Uterus (tissue), 2 donors: ENCODE measurements around the gene DNAH17.

Source experiments
- CTCF ChIP-seq, 4 experiments: fragments of 200-600 bp in 2 of 4; fragments of 450-650 bp in 2 of 4; sonication (generic) in 2 of 4; IDR thresholded peaks; one replicate each; pipeline ENCODE4 v1.5.1; 2016 to 2019; ENCODE audit warnings: antibody characterized with exemption in 4 of 4, mild to moderate bottlenecking in 2 of 4, moderate library complexity in 1 of 4
- POLR2A ChIP-seq, 2 donors: fragments of 450-650 bp; IDR thresholded peaks; one replicate each; pipeline ENCODE4 v1.6.1; 2016; ENCODE audit warnings: antibody characterized with exemption in 2 of 2, mild to moderate bottlenecking in 1 of 2, moderate library complexity in 1 of 2

GRCh38 chr17:78495634-78496033, 81.6 kb downstream of the DNAH17 start:
- no peak for TF ChIP-seq CTCF (IDR thresholded peaks at IDR 0.05)
- no peak for TF ChIP-seq POLR2A (IDR thresholded peaks at IDR 0.05)
